Chondrocyte (in vitro differentiated cells): ENCODE data around the gene ZNF275. TPM values are rescaled to one million over a fixed set of nuclear protein-coding genes. Genes with fewer than 3 reads are reported as not detected.
"Not testable (repeated sequence)": the region's sequence is repeated elsewhere in the genome, so short reads cannot be mapped to it uniquely, and the experiment has no call there.

Experiments used
- DNase-seq: peaks from one replicate; pipeline ENCODE4 v3.0.0; 2021; ENCODE audit warnings: mixed read lengths, low spot score
- H3K27ac Mint-ChIP-seq: one replicate; pipeline ENCODE4 v1.8.0; 2021; ENCODE audit warnings: mild to moderate bottlenecking, moderate library complexity, mixed read lengths; ENCODE audit not compliant: unreplicated experiment
- H3K27me3 Mint-ChIP-seq: 2 replicates; pipeline ENCODE4 v1.8.0; 2021; ENCODE audit warnings: low read depth, mixed read lengths
- H3K36me3 Mint-ChIP-seq: 2 replicates; pipeline ENCODE4 v1.8.0; 2021; ENCODE audit warnings: low read depth, mixed read lengths
- H3K4me1 Mint-ChIP-seq: 2 replicates; pipeline ENCODE4 v1.8.0; 2021; ENCODE audit warnings: low read depth, mild to moderate bottlenecking, mixed read lengths
- H3K4me3 Mint-ChIP-seq: one replicate; pipeline ENCODE4 v1.8.0; 2021; ENCODE audit warnings: mild to moderate bottlenecking, moderate library complexity, mixed read lengths; ENCODE audit not compliant: unreplicated experiment
- H3K9me3 Mint-ChIP-seq: 2 replicates; pipeline ENCODE4 v1.8.0; 2021; ENCODE audit warnings: low read depth, mixed read lengths
- total RNA-seq: library from RNA; stranded (reverse); gene quantifications from 3 replicates; pipeline ENCODE4 v1.2.1, GENCODE V29; 2021
- TF ChIP-seq, protein P1 (sequence below): fragments of 200-600 bp; sonication (generic); IDR thresholded peaks from 2 replicates; pipeline ENCODE4 v1.5.0; 2021; ENCODE audit warnings: antibody characterized with exemption, mild to moderate bottlenecking, moderate library complexity

The ZNF275 gene
- total RNA-seq, 1 donor from 2014 or later = 19.8 TPM

DNA sequence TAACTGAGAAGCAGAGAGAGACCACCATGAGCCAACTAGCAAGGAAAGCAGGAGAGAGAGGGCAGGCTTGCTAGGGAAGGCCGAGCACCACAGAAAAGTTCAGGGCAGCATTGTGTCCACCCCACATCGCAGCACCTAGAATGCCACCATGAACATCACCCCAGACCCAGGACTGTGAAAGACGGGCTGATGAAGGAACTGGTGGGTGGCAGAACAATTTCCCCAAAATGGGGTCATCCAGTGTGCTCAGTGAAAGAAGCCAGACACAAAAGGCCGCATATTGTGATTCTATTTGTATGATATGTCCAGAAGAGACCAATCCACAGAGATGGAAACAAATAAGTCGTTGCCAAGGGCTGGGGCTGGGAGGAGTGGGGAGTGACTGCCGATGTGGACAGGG lies 50.4 kb downstream of the ZNF275 start:
- peaks cover 2% of the 10 kb centered on the region for H3K27me3 Mint-ChIP-seq
- no peaks in the 10 kb centered on the region for H3K4me1 Mint-ChIP-seq
- TF ChIP-seq, protein P1, sequence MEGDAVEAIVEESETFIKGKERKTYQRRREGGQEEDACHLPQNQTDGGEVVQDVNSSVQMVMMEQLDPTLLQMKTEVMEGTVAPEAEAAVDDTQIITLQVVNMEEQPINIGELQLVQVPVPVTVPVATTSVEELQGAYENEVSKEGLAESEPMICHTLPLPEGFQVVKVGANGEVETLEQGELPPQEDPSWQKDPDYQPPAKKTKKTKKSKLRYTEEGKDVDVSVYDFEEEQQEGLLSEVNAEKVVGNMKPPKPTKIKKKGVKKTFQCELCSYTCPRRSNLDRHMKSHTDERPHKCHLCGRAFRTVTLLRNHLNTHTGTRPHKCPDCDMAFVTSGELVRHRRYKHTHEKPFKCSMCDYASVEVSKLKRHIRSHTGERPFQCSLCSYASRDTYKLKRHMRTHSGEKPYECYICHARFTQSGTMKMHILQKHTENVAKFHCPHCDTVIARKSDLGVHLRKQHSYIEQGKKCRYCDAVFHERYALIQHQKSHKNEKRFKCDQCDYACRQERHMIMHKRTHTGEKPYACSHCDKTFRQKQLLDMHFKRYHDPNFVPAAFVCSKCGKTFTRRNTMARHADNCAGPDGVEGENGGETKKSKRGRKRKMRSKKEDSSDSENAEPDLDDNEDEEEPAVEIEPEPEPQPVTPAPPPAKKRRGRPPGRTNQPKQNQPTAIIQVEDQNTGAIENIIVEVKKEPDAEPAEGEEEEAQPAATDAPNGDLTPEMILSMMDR = no peak
- no peak for DNase-seq
- H3K9me3 Mint-ChIP-seq = no peaks in the 10 kb centered on the region
- no peak overlapping the region for H3K4me3 Mint-ChIP-seq
- no peaks in the 10 kb centered on the region for H3K36me3 Mint-ChIP-seq
- no peak overlapping the region for H3K27ac Mint-ChIP-seq

GRCh38 chrX:153384973-153385372 lies 51.0 kb downstream of the ZNF275 start:
- H3K4me1 Mint-ChIP-seq, H3K27me3 Mint-ChIP-seq, H3K9me3 Mint-ChIP-seq, H3K4me3 Mint-ChIP-seq, H3K36me3 Mint-ChIP-seq, H3K27ac Mint-ChIP-seq, DNase-seq: not testable (repeated sequence)

GRCh38 chrX:153386097-153386496 lies 52.1 kb downstream of the ZNF275 start:
- H3K4me1 Mint-ChIP-seq = no peaks in the 10 kb centered on the region
- TF ChIP-seq, protein P1 = no peak
- no peaks in the 10 kb centered on the region for H3K36me3 Mint-ChIP-seq
- no peaks in the 10 kb centered on the region for H3K9me3 Mint-ChIP-seq
- no peak overlapping the region for H3K27ac Mint-ChIP-seq
- H3K4me3 Mint-ChIP-seq = no peak overlapping the region
- peaks cover 2% of the 10 kb centered on the region for H3K27me3 Mint-ChIP-seq
- no peak for DNase-seq

DNA sequence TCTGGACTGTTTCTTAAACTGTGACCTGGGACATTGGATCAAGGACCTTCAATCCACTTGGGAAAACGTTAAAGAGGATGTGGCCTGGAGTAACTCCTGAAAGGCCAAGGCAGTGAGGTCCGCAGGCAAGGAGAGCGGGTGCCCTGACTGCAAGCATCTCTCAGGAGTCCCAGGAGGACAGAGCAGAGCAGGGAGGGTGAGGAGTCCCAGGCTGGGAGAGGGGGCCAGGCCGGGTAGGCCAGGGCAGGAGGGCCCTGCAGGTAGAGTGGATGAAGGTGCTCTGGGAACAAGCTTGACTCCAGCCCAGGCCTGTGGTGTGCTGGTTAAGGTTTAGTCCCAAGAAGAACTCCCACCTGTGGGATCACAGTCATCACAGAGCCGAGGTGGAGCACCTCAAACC lies 53.4 kb downstream of the ZNF275 start:
- Mint-ChIP-seq H3K4me3 (no peak overlapping the region), H3K27me3 (peaks cover 2% of the 10 kb centered on the region), H3K36me3 (no peaks in the 10 kb centered on the region), H3K27ac (no peak overlapping the region), H3K4me1 (no peaks in the 10 kb centered on the region), H3K9me3 (no peaks in the 10 kb centered on the region)
- DNase-seq = peak; percentile 89
- TF ChIP-seq, protein P1 = no peak

DNA sequence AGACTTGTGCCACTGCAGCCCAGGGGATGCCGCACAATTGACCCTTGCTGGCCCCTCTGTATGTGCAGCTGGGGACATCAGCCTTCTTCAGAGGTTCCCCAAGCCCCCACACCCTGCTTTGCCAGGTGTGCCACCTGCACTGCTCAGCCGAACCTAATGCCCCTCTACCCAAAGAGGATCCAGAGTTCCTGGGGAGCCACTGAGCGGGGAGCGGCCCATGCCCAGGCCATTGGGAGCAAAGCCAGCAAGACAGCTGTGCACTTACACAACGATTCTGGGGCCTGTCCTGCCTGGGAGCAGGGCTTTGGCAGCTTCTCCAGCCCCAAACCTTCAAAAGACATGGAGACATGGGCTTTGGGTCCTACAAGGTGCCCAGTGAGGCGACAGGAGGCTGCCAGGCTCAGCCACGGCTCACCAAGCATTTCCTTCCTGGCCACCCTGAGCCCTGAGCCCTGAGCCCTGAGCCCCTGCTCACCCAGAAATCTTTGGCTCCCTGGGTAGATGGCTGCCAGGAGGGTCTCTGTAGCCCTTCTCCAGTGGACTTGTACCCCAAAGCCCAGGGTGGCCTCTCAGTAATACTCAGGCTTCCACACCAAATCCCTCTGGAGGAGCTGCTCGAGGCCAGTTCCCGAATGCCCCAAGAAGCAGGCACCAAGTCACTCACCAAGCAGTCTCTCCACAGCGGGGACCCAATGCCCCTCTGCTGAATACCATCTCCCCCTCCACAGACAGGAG lies 54.2 kb downstream of the ZNF275 start:
- Mint-ChIP-seq H3K4me3 (no peak overlapping the region), H3K9me3 (no peaks in the 10 kb centered on the region), H3K4me1 (no peaks in the 10 kb centered on the region), H3K27me3 (peaks cover 2% of the 10 kb centered on the region), H3K27ac (no peak overlapping the region), H3K36me3 (no peaks in the 10 kb centered on the region)
- peak; percentile 71 for DNase-seq
- TF ChIP-seq, protein P1 = no peak
